ENCODE measurements around the gene PARPBP.
"Not testable (repeated sequence)": the region's sequence is repeated elsewhere in the genome, so short reads cannot be mapped to it uniquely, and the experiment has no call there.

PARPBP gene

GRCh38 chr12:102119674-102120563, at the start of gene PARPBP, which contains the start of gene NUP37:
PARPBP (plus strand) TSS chr12:102120183; CDS start chr12:102123889, 3,706 bp downstream.
NUP37 (minus strand) TSS chr12:102120114; CDS start chr12:102118518, 1,596 bp downstream.
- TF ChIP-seq JUND (IDR thresholded peaks at IDR 0.05; ENCODE audit: low read depth), result no peak
- peak; percentile 80 to 93 for DNase-seq (ENCODE audit: low read depth in 1 of 2, low spot score in 1 of 2)
- in situ Hi-C loops (cut with HindIII; ENCODE audit: low pct_unique_long_range_greater_than_20kb, low sequenced_read_pairs), result no loop called here

- in situ Hi-C loops (cut with HindIII; ENCODE audit: low pct_unique_long_range_greater_than_20kb, low sequenced_read_pairs); DNase-seq (ENCODE audit: low read depth in 1 of 2, low spot score in 1 of 2): not testable (repeated sequence)
Measured at GRCh38 chr12:102072092-102072491, 47.9 kb upstream of the PARPBP start.

GRCh38 chr12:102080842-102081241, 39.1 kb upstream of the PARPBP start:
- in situ Hi-C loops (cut with HindIII; ENCODE audit: low pct_unique_long_range_greater_than_20kb, low sequenced_read_pairs), result no loop called here
- no peak for TF ChIP-seq JUND (IDR thresholded peaks at IDR 0.05; ENCODE audit: low read depth)
- DNase-seq (ENCODE audit: low read depth in 1 of 2, low spot score in 1 of 2), result no peak

- in situ Hi-C loops (cut with HindIII; ENCODE audit: low pct_unique_long_range_greater_than_20kb, low sequenced_read_pairs); DNase-seq (ENCODE audit: low read depth in 1 of 2, low spot score in 1 of 2): not testable (repeated sequence)
Measured at GRCh38 chr12:102089228-102089835, 30.7 kb upstream of the PARPBP start.

- DNase-seq (ENCODE audit: low read depth in 1 of 2, low spot score in 1 of 2), result no peak
- TF ChIP-seq JUND (IDR thresholded peaks at IDR 0.05; ENCODE audit: low read depth), result no peak
- in situ Hi-C loops (cut with HindIII; ENCODE audit: low pct_unique_long_range_greater_than_20kb, low sequenced_read_pairs), result no loop called here
Measured at GRCh38 chr12:102093319-102093718, 26.7 kb upstream of the PARPBP start.

GRCh38 chr12:102095677-102096263, 24.2 kb upstream of the PARPBP start:
- in situ Hi-C loops (cut with HindIII; ENCODE audit: low pct_unique_long_range_greater_than_20kb, low sequenced_read_pairs), result no loop called here
- DNase-seq (ENCODE audit: low read depth in 1 of 2, low spot score in 1 of 2), result peak; percentile 11 to 42
- TF ChIP-seq JUND (IDR thresholded peaks at IDR 0.05; ENCODE audit: low read depth), result no peak

GRCh38 chr12:102096855-102097254, 23.1 kb upstream of the PARPBP start:
- in situ Hi-C loops (cut with HindIII; ENCODE audit: low pct_unique_long_range_greater_than_20kb, low sequenced_read_pairs), result no loop called here

GRCh38 chr12:102106905-102107304, 13.1 kb upstream of the PARPBP start:
- in situ Hi-C loops (cut with HindIII; ENCODE audit: low pct_unique_long_range_greater_than_20kb, low sequenced_read_pairs), result no loop called here
- TF ChIP-seq JUND (IDR thresholded peaks at IDR 0.05; ENCODE audit: low read depth), result no peak
- DNase-seq (ENCODE audit: low read depth in 1 of 2, low spot score in 1 of 2), result no peak

More at GRCh38 chr12:102096855-102097254, 23.1 kb upstream of the PARPBP start:
- no peak for DNase-seq (ENCODE audit: low read depth in 1 of 2, low spot score in 1 of 2)
- no peak for TF ChIP-seq JUND (IDR thresholded peaks at IDR 0.05; ENCODE audit: low read depth)

GRCh38 chr12:102107970-102108369, 12.0 kb upstream of the PARPBP start:
- no peak for DNase-seq (ENCODE audit: low read depth in 1 of 2, low spot score in 1 of 2)
- in situ Hi-C loops (cut with HindIII; ENCODE audit: low pct_unique_long_range_greater_than_20kb, low sequenced_read_pairs), result no loop called here
- TF ChIP-seq JUND (IDR thresholded peaks at IDR 0.05; ENCODE audit: low read depth), result no peak

GRCh38 chr12:102110782-102111181, 9.2 kb upstream of the PARPBP start:
- no peak for TF ChIP-seq JUND (IDR thresholded peaks at IDR 0.05; ENCODE audit: low read depth)
- in situ Hi-C loops (cut with HindIII; ENCODE audit: low pct_unique_long_range_greater_than_20kb, low sequenced_read_pairs), result no loop called here
- DNase-seq (ENCODE audit: low read depth in 1 of 2, low spot score in 1 of 2), result no peak

- no peak for TF ChIP-seq JUND (IDR thresholded peaks at IDR 0.05; ENCODE audit: low read depth)
- in situ Hi-C loops (cut with HindIII; ENCODE audit: low pct_unique_long_range_greater_than_20kb, low sequenced_read_pairs), result no loop called here
Measured at GRCh38 chr12:102114212-102114611, 5.8 kb upstream of the PARPBP start.

GRCh38 chr12:102116392-102116791, 3.6 kb upstream of the PARPBP start:
- DNase-seq (ENCODE audit: low read depth in 1 of 2, low spot score in 1 of 2), result no peak
- TF ChIP-seq JUND (IDR thresholded peaks at IDR 0.05; ENCODE audit: low read depth), result no peak
- in situ Hi-C loops (cut with HindIII; ENCODE audit: low pct_unique_long_range_greater_than_20kb, low sequenced_read_pairs), result no loop called here

More at GRCh38 chr12:102114212-102114611, 5.8 kb upstream of the PARPBP start:
- peak in 1 of 2 experiments; percentile 56 for DNase-seq (ENCODE audit: low read depth in 1 of 2, low spot score in 1 of 2)

- DNase-seq (ENCODE audit: low read depth in 1 of 2, low spot score in 1 of 2), result no peak
- no peak for TF ChIP-seq JUND (IDR thresholded peaks at IDR 0.05; ENCODE audit: low read depth)
- in situ Hi-C loops (cut with HindIII; ENCODE audit: low pct_unique_long_range_greater_than_20kb, low sequenced_read_pairs), result no loop called here
Measured at GRCh38 chr12:102118874-102119273, 1.1 kb upstream of the PARPBP start.

Data from T47D (cell line).